HK-2 (cell line): ENCODE results near the gene ADAMTS12.
"Not testable (repeated sequence)": the region's sequence is repeated elsewhere in the genome, so short reads cannot be mapped to it uniquely, and the experiment has no call there.

Experiments
- DNase-seq: peaks from one replicate; pipeline ENCODE4 v3.0.0-alpha.2; 2018; ENCODE audit not compliant: unreplicated experiment

The ADAMTS12 gene

DNA sequence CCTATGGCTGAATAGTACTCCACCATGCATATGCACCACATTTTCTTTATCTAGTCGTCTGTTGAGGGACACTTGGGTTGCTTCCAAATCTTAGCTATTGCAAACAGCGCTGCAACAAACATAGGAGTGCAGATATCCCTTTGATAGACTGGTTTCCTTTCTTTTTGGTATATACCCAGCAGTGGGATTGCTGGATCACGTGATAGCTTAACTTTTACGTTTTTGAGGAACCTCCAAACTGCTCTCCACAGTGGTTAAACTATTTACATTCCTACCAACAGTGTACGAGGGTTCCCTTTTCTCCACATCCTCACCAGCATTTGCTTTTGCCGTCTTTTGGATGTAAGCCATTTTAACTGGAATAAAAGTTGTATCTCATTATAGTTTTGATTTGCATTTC is 308.5 kb downstream of the ADAMTS12 start:
- no peak for DNase-seq

- DNase-seq = no peak
Measured at GRCh38 chr5:33582417-33582816, 309.4 kb downstream of the ADAMTS12 start.

- DNase-seq = no peak
Measured at GRCh38 chr5:33579789-33580188, 312.0 kb downstream of the ADAMTS12 start.

- DNase-seq = no peak
Measured at GRCh38 chr5:33579152-33579551, 312.6 kb downstream of the ADAMTS12 start.

GRCh38 chr5:33576726-33577590 is 314.8 kb downstream of the ADAMTS12 start:
- no peak for DNase-seq

- no peak for DNase-seq
Measured at GRCh38 chr5:33565324-33565723, 326.5 kb downstream of the ADAMTS12 start.

GRCh38 chr5:33563983-33564908 is 327.5 kb downstream of the ADAMTS12 start:
- DNase-seq = no peak

DNA sequence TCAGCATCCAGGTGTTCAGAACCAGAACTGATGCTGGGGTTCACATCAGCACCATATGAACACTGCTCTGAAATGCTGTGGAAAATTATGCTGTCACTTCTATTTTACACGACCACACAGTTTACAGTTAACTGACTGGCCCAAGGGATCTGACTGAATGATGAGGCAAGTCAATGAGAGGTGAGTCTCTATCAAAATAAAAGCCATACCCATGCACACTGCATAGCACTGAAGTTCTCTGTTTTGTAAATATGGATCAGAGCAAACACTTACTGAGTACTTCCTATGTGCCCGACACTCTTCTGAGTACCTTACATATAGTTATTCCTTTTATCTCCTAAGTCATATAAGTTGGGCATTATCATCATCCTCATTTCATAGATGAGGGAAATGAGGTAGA is 328.3 kb downstream of the ADAMTS12 start:
- DNase-seq = no peak

GRCh38 chr5:33558489-33558888 is 333.3 kb downstream of the ADAMTS12 start:
- DNase-seq = no peak

GRCh38 chr5:33557605-33558004 is 334.2 kb downstream of the ADAMTS12 start:
- no peak for DNase-seq

GRCh38 chr5:33556330-33557328 is 335.2 kb downstream of the ADAMTS12 start:
- no peak for DNase-seq

GRCh38 chr5:33549982-33550567 is 341.7 kb downstream of the ADAMTS12 start:
- DNase-seq = no peak

- DNase-seq = not testable (repeated sequence)
Measured at GRCh38 chr5:33539790-33540189, 352.0 kb downstream of the ADAMTS12 start.

GRCh38 chr5:33539212-33539611 is 352.6 kb downstream of the ADAMTS12 start:
- no peak for DNase-seq

GRCh38 chr5:33538201-33538600 is 353.6 kb downstream of the ADAMTS12 start:
- DNase-seq = no peak

GRCh38 chr5:33537240-33537639 is 354.6 kb downstream of the ADAMTS12 start:
- DNase-seq = no peak

DNA sequence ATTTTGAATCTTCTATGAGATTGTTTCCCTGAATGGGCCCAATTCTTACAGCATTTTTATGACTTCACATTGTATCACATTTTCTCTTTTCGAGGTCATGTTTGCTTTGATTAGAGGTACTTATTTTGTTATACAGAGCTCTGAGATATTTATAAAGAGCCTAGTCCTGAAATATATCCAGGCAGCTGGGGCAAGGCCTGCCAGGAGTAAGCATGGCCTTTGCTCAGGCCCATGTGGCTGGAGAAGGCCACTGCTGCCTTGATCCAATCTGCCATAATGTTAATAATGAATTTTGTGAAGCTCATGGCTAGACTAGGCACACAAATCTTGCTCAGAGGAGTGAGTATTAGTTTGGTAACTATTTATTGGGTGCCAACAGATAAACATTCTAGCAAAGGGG is 355.0 kb downstream of the ADAMTS12 start:
- no peak for DNase-seq

- DNase-seq = no peak
Measured at GRCh38 chr5:33531824-33532223, 360.0 kb downstream of the ADAMTS12 start.

DNA sequence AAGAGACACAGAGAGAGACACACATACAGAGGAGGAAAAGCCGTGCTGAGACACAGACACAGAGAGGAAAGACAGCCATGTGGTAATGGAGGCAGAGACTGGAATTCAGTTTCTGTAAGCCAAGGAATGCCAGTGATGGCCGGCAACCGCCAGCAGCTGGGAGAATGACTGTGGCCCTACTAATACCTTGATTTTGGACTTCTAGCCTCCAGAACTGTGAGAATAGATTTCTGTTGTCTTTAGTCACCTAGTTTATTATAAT is 360.8 kb downstream of the ADAMTS12 start:
- no peak for DNase-seq

DNA sequence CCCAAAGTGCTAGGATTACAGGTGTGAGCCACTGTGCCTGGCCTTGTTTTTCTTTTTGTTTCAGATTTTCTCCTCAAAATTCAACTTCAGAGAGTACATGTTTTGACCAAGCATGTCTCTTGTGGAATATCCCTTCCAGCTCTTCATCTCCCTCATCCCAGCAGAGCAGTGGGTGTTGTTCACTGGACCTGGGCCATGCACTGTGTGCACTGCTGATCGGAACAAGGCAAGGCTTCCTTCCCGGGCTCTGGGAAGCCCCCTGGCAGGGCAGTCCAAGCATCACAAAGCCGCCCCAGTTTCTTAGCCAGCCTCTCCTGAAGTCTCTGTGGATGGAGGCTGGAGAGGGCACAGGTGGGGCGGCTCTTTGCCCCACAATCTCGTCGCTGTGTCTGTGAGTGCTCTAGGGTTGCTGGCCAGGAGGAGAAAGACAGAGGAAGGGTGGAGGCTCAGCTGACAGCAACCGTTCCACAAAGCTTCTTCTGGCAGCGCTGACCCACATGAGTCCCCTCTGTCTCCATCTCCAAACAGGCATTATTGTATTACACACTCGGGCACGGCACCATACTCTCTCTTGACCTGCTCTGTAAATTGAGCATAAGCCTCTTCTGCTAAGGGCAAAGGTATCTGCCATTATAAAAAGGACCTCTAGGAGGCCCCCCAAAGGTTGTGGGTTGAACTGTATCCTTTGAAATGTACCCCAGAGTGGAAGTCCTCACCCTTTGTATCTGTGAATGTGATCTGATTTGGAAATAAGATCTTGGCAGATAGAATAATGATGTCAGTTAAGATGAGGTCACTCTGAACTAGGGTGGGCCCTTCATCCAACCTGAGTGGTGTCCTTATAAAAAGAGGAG is 361.4 kb downstream of the ADAMTS12 start:
- DNase-seq = no peak
